ENCODE results near the gene REPIN1.

- no peak for TF ChIP-seq EZH2 (IDR thresholded peaks at IDR 0.05; ENCODE audit: borderline replicate concordance, insufficient read depth, low read depth, low read length, poor library complexity, severe bottlenecking)
- TF ChIP-seq, protein P1, sequence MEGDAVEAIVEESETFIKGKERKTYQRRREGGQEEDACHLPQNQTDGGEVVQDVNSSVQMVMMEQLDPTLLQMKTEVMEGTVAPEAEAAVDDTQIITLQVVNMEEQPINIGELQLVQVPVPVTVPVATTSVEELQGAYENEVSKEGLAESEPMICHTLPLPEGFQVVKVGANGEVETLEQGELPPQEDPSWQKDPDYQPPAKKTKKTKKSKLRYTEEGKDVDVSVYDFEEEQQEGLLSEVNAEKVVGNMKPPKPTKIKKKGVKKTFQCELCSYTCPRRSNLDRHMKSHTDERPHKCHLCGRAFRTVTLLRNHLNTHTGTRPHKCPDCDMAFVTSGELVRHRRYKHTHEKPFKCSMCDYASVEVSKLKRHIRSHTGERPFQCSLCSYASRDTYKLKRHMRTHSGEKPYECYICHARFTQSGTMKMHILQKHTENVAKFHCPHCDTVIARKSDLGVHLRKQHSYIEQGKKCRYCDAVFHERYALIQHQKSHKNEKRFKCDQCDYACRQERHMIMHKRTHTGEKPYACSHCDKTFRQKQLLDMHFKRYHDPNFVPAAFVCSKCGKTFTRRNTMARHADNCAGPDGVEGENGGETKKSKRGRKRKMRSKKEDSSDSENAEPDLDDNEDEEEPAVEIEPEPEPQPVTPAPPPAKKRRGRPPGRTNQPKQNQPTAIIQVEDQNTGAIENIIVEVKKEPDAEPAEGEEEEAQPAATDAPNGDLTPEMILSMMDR (IDR thresholded peaks at IDR 0.05), result no peak
Measured at GRCh38 chr7:150417863-150418262, 49.2 kb downstream of the REPIN1 start.
